HG03025 (cell line): ENCODE measurements around the gene YKT6.

Experiments
- ATAC-seq: cut with Tn5 transposase; IDR thresholded peaks from one replicate; pipeline ENCODE4 v1.9.1; 2021; ENCODE audit warnings: mild to moderate bottlenecking, moderate library complexity; ENCODE audit not compliant: unreplicated experiment, low FRiP score

YKT6 gene

DNA sequence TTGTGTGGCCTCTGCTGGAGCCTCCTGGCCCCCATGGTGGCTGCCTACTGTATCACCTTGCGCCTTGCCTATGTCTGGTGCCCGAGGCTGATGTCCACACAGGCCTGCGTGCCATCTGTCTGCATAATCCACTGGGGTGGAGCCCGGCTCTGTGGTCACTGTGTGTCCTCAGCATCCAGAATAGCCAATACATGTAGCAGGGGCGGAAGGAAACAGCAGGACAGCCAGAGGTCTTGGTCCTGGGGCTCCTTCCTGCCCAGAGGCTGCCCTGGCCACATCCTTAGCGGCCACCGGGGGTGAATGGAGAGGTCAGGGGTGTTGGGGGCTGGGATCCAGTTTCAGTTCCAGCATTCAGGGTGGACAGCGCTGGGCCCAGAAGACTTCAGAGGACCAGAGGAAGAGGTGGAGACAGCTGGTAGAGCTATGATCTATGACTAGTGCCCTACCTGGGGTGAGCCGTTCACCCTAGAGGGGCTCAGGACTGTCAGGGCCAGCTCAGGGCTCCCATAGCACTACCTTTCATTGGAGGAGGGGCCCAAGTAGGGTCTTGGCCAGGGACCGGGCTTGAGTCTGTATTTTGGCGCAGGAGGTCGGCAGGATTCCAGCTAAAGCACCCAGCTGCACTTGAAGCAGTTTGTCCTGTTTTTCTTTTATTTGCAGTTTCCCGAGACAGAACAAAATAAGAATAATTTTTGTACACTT is 15.9 kb downstream of the YKT6 start:
- ATAC-seq: no peak

DNA sequence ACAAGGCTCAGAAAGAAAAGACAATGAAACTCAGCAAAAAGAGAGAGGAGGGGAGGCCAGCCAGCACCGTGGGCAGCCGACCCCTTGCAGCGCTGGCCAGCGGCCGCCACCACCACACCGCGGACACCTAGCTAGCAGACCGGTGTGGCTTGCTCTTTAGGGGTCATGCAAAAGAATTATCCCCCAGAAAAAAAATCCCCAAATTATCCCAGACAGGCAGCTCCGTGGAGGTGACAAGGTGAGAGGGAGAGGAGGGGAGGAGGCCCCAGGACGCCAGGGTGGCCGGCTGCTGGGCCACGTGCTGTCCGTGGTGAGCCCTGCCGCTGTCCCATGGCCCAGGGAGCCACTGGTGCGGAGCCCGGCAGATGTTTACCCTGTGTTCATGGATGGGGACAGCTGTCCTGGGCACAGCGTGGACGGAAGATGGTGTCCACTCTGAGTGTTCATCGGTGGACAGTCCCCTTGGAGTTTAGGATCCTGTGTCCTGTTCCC is 16.5 kb downstream of the YKT6 start:
- ATAC-seq: no peak

DNA sequence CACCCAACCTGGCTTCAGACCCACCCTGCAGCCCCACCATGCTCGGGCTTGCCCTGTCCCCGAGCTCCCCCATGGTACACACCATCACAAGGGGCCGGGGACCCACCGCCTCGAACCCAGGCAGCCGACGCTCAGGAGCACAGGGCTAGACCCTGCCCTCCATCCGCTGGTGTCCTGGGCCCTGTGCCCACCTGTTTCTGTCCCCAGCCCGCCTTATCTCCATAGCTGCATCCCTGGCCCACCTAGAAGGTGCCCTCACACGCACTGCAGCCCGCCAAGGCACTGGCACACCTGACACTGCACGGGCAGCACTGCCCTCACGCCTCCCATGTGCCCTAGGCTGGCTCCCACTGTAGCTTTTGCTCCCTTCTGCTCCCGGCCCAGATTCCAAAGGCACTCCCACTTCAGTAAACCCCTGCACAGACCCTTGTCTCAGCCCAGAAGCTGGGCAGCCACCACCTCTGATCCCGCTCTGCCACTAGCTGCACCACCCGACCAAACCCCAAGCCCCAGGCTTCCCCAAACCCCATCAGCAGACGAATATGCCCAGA is 17.1 kb downstream of the YKT6 start:
- no peak for ATAC-seq

DNA sequence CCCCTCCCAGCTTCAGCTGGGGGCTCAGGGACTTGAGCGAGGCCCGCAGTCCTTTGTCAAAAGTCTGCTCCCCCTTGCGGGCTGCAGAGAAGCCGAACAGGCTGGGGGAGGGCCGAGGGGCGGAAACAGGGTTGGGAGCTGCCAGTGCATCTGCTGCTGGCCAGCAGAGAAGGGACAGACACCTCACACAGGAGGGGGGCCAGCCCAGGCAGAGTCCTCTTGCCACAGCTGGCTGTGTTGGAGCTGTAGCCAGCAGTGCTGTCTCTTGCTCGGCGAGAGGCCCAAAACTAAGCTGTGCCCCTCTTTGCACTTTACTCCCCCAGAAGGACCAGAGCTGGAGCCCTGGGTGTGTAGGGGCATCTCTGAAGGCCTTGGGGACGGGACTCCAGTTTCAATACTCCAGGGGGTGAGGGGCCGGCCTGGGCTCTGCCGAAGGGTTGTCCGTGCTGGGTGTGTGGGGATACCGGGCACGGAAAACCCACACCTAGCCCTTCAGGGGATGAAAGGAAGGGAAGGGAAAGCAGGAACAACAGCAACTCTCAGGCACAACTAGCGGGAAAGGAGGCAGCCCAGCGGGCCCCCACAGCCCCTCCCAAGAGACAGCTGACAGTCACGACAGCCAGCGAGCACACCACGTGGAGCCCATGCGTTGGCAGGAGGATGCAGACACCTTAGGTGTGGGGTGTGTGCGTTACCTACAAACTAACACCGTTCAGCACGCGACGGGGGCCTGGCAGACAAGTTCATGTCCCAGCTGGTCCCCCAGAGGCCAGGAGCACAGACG is 17.8 kb downstream of the YKT6 start:
- ATAC-seq: no peak

DNA sequence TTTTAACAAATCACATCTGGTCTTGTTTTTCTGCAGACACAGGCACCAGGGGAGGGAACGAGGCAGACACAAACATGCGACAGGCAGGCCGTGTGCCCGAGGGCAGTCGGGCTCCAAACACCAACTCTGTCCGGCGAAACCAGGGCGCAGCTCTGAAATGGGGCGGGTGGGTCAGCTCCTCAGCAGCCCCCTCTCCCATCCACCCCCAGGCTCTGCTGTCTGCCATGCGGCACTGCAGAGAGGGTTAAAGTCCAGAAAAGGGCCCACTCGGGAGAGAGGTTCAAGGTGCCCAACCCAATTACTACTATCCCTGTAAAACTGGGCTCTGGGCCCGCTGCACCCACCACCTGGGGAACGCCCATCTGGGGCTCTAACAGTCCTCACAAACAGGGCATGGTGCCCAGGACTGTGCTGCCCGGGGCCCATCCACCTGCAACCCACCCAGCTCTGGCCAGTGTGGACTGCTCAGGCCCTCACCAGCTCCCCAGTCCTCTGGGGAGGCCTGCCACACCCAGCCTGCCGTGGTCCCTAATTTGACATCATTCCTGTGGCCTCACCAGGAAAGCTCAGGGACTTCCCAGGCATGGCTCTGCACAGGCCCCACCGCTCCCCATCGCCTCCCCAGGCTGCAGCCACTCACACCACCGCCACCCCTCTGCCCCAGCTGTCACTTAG is 18.7 kb downstream of the YKT6 start:
- no peak for ATAC-seq

DNA sequence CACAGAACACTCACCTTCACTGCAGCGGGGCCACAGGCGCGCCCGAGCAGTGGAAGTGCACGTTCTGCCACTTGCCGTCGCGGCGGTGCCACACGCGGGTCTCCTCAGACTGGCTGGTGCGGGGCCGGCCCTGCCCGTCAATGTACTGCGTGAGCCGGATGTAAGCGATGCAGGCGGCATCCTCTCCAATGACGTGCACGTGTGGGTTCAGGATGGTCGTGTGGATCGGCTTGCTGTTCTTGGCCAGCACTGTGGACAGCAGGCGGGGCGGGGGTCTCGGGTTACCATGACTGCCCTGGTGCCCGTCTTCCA is 19.2 kb downstream of the YKT6 start:
- ATAC-seq: no peak

DNA sequence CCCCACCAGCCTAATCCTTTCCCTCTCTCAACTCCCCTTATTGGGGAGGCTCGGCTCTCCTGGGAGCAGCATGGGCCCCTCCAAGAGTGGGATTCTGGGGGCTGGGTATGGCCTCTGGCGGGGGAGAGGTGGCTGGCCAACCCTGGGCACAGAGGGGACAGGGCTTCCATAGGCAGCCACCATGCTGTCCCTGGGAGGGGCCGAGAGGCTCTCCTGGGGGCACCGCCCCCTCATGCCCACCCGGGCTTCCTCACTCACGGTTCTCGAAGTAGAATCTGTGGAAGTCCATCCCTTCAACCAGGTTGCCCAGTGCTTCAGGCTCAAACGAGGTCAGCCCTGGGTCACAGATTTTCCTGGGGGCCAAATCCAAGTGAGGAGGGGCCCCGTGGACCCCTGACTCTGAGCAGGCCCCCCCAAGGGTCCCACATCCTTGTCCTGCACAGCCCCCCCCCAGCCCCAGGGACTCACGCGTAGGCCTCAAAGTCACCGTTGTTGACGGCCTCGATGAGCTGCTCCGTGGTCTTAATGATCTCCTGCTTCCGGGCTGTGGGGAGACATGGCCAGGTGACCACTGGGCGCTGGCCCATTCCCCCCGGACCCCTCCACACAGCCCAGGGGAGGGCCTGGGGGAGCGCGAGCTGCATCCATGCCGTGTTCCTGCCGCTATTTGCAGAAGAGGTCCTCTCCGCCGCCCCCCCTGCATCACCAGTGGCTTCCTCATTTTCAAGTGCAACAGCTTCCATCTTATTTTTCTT is 19.8 kb downstream of the YKT6 start:
- no peak for ATAC-seq

DNA sequence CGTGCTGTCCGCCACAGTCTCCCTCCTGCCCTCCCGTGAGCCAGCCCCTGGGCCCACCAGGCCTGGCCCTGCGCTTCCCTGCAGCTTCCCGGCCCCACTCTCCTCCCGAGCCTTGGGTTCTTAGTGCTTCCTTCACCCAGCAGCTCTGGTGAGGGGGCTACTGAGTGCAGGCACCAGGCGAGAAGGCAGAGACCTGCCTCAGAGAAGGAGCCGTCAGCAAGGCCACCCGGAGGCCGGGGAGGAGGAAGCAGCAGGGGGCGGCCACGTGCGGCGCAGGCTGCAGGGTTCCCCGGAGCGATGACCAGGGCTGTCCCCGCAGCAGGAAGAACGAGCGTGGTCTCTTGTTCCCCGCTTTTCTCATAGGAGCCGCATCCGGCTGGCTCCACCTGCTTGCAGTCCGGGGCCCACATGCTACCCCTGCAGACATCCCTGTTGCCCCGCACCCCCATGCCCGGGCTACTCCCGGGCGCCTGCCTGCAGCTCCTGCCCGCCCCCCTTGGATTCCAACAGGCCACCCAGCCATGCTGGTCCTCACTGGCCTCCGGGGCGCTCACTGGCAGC is 20.5 kb downstream of the YKT6 start:
- no peak for ATAC-seq

DNA sequence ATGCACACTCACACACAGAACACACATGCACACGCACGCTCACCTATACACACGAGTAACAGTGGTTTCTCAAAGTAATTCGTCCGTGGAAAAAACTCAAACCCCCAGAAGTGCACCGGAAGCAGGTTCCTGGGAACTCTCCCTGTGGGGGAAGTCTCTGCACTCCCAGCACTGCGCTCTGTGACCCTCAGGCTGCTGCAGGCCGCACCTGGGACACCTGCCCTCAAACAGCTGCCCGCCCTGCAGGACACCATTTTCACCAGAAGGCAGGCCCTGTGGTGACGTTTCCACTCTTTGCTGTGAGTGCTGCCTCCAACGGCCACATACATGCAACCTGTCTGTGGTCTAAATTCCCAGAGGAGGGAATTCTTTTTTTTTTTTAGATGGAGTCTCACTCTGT is 21.3 kb downstream of the YKT6 start:
- no peak for ATAC-seq

DNA sequence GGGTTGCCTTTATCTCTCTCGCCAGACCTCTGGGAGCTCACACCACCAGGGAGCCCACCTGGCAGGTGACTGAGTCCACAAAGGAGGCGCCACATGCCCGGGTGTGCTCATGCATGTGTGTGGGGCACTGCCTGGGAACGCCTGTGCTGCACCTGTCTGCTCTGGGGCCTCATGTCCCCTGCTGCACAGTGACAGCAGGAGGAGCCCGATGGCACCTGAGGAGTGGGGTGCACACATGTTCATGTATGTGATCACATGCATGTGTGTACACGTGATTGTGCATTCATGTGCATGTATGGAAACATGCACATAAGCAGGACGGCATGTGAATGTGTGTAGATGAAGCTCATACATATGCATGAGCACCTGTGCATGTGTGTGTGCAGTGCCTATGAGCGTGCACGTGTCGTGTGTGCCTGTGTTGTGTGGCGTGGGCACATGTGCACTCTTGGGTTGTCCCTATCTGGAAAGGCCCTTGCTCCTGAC is 22.0 kb downstream of the YKT6 start:
- ATAC-seq: no peak

DNA sequence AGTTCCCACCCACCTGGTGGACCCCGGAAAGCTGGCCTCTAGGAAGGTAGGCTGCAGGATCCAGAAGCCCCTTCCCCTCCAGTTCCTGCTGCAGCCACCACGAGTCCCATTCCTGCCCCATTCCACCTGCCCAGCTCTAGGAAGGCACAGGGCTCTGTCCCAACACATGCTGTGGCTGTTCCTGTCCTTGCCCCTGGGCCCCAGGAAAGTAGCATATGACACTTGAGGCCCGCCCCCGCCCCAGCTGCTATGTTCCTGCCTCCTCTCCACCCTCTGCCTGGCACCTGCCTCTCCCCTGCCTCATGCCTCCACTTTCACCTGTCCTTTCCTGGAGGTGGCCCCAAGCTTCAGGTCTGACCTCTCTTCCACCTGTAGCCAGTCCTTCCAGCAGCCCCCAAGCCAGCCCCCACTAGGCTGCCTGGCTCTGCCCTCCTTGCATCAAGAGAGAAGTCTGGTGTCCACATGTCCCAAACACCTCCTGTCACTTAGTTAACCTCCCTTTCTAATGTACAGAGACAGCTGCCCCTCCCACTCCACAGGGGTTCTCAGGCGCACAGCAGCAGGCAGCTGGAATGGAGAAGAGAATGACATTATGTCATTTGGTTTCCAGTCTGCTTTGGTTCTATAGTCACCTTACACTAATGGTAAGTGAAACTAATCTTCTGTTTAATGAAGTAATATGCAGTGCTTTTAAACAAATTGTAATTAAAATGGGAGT is 22.7 kb downstream of the YKT6 start:
- ATAC-seq: no peak

DNA sequence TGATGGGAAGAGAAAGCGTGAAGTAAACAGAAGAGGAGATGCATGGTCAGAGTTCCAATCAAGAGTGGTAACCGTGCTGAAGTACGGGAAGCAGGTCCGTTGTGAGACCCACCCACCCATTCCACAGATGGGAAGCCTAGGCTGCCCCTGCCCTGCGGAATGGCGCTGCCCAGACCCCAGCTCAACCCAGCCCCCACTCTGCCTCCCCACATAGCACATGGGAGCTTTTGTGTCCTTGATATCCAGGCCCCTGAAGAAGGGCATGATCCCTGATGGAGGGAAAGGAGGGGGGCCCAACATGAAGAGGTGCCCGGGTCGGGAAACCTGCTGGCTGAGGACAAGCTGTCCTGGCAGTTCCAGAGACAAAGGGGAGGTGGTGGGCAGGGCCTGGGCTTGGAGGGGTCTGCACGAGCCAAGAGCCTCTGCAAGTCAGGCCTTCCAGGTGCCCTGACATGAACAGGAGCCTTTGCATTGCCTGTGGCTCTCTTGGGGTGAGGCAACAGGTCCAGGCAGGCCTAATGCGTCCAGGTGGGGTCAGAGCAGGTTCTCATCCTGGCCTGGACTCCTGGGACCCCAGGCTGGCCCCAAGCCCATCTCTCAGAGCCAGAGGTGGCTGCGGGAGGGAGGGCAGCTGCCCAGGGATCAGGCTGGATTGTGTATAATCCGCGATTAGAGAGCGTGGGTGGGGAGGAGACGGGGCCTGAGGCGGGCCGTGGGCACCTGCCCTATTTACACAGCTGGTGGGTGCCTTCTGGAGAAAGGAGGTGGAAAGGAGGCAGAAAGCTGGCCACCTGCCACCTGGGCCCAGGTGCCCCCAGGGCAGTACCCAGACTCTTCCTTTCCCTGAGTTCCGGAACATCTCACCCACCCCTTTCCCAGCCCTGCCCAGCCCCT is 23.5 kb downstream of the YKT6 start:
- no peak for ATAC-seq

DNA sequence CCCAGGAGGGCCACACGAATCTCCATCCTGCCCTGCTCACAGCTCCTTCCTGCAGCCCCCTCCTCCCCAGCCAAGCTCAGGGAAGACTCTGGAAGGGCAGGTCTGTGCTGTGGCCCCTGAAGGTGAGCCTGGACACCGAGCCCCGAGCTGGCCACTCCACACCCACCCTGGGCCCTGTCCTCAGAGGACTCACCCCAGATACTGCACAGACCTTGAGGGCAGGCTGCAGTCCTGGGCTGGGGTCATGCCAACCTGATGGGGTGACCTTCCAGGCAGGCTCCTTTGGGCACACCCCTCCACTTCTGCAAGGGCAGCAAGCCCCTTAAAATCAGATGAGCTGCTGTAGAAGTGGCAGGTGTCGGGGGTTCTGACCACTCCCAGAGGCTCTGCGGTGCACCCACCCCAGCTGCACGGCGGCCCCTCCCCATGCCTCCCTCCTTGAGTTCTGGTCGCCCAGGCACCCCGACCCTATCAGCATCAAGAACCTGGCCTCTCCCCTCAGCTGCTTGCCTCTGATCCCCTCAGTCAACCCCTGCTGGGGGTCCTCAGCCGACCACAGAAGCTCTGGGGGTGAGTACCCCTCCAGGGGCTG is 24.3 kb downstream of the YKT6 start:
- ATAC-seq: no peak

DNA sequence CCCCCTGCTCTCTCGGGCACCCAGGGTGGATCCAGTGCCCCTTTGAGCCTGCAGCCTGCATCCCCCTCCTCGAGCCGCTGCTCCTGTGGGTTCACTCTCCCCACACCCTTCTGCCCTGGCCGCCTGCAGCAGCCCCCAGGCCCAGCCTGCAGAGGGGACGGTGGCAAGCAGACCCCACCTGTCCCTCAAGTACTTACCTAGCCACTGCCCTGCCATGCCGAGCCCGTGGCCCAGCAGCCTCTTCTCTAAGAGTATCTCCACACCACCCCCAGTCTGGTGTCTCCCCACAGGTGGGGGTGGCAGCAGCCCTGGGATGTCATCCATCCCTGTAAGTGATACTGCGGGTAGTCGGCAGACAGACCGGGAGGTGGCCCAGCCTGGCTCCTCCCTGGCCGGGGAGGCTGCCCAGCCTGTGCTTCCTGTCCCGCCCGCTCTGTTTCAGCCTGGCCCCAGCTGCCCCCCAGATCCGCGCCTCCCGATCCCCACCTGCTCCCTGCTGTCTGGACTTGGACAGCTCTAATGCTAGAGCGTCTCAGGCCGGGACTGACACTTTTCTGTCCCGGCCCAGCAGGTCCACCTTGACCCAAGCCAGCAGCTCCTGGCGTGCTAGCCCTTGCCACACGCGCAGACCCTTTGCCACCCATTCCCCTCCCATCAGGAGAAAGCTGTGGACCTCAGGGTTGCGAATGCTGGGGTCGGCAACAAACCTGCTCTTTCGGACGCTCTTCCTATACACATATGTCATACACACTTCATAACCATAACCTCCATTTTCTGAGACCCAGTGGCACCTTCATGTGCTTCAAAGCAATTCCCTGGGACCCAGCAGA is 25.0 kb downstream of the YKT6 start:
- no peak for ATAC-seq

DNA sequence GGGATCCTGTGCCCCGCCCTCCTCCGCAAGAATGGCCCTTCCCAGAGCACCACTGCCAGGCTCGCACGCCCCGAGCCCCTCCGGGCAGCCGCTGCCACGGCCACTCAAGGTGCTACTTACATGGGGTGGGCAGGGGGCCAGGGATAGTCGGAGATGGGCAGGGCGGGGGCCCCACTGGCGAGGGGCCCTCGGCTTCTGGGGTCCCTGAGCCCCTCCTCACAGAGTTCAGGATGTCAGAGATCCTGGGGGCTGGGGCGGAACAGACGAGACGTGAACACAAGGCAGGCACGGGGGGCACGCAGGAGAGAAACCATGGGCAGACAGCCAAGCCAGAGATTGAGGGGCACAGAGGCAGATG is 25.6 kb downstream of the YKT6 start:
- ATAC-seq: no peak

DNA sequence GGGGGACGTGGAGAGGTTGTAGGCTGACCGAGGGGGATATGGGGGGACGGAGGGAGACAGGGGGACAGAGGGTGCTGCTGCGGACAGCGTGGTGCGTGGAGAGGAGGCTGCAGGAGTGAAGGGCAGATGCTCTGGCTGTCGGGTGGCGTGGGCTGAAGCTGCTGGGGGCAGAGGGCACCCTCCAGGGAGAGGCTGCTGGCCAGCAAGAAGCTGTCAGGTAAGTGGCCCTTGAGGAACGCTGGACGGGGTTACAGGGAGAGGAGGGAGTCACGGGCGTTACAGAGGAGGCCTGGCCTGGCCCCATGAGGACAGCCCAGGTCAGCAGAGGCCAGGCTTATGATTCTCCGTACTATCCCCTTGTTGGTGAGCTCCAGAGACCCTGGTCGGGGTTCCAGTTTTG is 27.1 kb downstream of the YKT6 start:
- no peak for ATAC-seq

DNA sequence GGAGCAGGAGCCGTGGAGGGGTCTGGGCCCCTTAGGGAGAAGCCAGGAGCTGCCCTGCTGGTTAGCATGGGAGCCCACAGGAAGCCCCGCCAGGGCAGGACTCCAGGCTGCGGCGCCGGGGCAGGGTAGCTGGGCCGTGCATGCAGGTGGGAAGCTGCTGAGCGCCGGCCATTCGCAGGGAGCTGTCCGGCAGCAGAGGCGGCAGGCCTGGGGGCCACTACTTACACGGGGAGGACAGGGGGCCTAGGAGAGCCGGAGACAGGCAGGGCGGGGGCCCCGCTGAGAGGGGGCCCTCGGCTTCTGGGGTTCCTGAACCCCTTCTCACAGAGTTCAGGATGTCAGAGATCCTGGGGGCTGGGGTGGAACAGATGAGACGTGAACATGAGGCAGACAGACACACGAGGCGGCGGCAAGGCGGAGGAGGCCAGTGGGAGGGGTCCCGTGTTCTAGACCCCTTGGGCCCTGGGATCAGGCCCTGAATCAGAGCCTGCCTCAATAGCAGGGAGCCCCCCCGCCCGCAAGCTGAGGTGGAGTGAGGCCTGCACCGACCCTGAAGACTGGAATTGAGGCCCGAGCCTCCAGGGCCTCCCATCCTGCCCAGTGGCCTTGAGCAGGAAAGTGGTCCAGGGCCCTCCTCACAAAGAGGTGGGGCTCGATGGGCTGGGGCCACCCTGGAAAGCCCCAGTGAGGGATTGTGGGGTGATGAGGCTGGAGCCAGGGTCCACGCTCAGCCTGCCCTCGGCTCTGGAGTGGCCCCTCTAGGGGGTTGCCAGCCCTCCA is 28.0 kb downstream of the YKT6 start:
- ATAC-seq: no peak
